ENCODE measurements around the gene ARHGEF26.

ARHGEF26 gene

DNA sequence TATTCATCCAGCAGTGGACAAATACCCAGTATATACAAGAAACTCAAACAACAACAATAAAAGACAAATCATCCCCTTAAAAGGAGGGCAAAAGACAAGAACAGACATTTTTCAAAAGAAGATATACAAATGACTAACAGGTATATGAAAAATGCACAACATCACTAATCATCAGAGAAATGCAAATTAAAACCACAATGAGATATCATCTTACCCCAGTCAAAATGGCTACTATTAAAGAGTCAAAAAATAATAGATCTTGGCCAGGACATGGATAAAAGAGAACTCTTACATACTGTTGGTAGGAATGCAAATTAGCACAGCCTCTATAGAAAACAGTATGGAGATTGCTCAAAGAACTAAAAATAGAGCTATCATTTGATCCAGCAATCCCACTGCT lies 186.2 kb downstream of the ARHGEF26 start:
- Histone ChIP-seq H3K9ac (ENCODE audit: low read length) (no peak overlapping the region), H3K27me3 (ENCODE audit: insufficient read depth, low read length) (no peaks in the 10 kb centered on the region)

More for the DNA sequence above, 186.2 kb downstream of the ARHGEF26 start:
- H3K36me3 ChIP-seq (ENCODE audit: insufficient read depth, low read length): peaks cover 92% of the 10 kb centered on the region
- H3K9me3 ChIP-seq (ENCODE audit: low read length): no peaks in the 10 kb centered on the region
- H3K4me2 ChIP-seq (ENCODE audit: low read length): no peak overlapping the region
- H2AFZ ChIP-seq (ENCODE audit: low read length): no peak overlapping the region
- no peak overlapping the region for H3K27ac ChIP-seq (ENCODE audit: low read depth, low read length, poor library complexity, severe bottlenecking)
- H3K9me2 ChIP-seq (ENCODE audit: low read depth, low read length): no peaks in the 10 kb centered on the region
- H3F3A ChIP-seq (ENCODE audit: insufficient read depth, low read length): no peaks in the 10 kb centered on the region
- H3K79me2 ChIP-seq (ENCODE audit: insufficient read depth, low read length): no peaks in the 10 kb centered on the region; the same call in 1 of the 2 replicates
- no peaks in the 10 kb centered on the region for H4K20me1 ChIP-seq (ENCODE audit: insufficient read depth, low read length)
- no peak overlapping the region for H3K4me3 ChIP-seq (ENCODE audit: low read depth, low read length, poor library complexity, severe bottlenecking)
- TF ChIP-seq EZH2 (IDR thresholded peaks at IDR 0.05; ENCODE audit: borderline replicate concordance, low read length): no peak
- no peak for TF ChIP-seq CTCF (IDR thresholded peaks at IDR 0.05; ENCODE audit: low read length)
- H3K4me1 ChIP-seq (ENCODE audit: insufficient read depth, low read length, severe bottlenecking): no peaks in the 10 kb centered on the region

Data from OCI-LY1 (cell line).